Vein endothelial cell (primary cell): ENCODE results near the gene LIPF. TPM values are rescaled to one million over a fixed set of nuclear protein-coding genes. Genes with fewer than 3 reads are reported as not detected.

Experiments used
- total RNA-seq: library from RNA; depleted of rRNA; stranded (reverse); fragments of >200 nt; gene quantifications from 2 replicates; pipeline ENCODE4 v1.2.3, GENCODE V29; 2012

The LIPF gene, protein sequence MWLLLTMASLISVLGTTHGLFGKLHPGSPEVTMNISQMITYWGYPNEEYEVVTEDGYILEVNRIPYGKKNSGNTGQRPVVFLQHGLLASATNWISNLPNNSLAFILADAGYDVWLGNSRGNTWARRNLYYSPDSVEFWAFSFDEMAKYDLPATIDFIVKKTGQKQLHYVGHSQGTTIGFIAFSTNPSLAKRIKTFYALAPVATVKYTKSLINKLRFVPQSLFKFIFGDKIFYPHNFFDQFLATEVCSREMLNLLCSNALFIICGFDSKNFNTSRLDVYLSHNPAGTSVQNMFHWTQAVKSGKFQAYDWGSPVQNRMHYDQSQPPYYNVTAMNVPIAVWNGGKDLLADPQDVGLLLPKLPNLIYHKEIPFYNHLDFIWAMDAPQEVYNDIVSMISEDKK
- total RNA-seq, result not detected in 2 replicates

DNA sequence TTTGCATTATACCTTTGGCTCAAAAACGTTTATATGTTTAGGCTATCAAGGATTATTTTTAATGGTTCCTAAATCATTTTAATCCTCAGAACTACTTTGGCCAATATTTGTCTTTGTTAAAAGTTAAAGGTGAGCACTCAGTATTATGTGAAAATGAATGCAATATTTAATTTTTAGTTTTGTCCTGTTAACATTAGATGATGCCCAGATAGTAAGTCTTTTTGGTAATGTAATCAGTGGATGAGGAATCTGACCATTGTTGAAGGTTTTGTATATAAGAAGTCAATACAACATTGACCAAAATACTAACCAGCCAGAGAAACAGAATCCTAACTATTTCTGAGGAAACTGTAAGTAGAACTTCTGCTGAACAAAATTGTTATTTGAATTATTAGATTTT is at the start of gene LIPF:
LIPF (plus strand) TSS at position 301 of the 400 bp plus-strand sequence. CDS start 2,856 bp downstream, outside the sequence.

DNA sequence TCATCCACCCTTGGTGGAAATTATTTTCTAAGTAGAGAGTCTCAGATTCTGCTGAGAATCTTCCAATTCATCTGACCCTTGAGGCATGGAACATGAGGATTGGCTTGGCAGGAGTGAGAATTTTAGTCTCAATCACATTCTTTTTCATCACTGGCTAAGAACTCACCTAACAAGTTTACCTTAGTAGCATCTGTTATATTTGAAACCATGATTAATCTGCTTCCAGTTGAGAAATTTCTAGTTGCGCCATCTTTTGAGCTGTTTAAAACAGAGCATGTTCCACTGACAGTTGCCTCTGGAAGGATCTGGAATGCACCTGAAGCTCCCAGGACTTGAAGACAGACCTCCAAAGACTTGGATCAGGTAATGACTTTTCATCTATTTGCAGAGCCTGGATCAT is 41.7 kb downstream of the LIPF start, which contains the start of gene LIPK:
LIPK (plus strand) TSS at position 292 of the 400 bp plus-strand sequence. CDS start 18,295 bp downstream, outside the sequence.

Other genes starting within 250 kb of the LIPF start
- 2.6 and 5.5 TPM in 2 replicates for gene RNLS, start 81.1 kb upstream of the LIPF start, total RNA-seq
- gene LIPJ, start 77.7 kb upstream of the LIPF start, total RNA-seq, result under 0.01 TPM in 1 of 2 replicates, not detected in the other
- gene LIPK, start 41.8 kb downstream of the LIPF start, total RNA-seq, result not detected in 2 replicates
- gene LIPN, start 95.6 kb downstream of the LIPF start, total RNA-seq, result not detected in 2 replicates
- gene LIPM, start 138.3 kb downstream of the LIPF start, total RNA-seq, result not detected in 2 replicates
- gene ANKRD22, start 187.4 kb downstream of the LIPF start, total RNA-seq, result not detected in 2 replicates
- gene STAMBPL1, start 215.8 kb downstream of the LIPF start, total RNA-seq, result 1.2 and 4.6 TPM in 2 replicates